ENCODE data around the gene DAP. TPM values are rescaled to one million over a fixed set of nuclear protein-coding genes. Genes with fewer than 3 reads are reported as not detected.

Gene DAP
- total RNA-seq, 4 donors from 2014 or later, result 52.0 to 138 (median 111) TPM

DNA sequence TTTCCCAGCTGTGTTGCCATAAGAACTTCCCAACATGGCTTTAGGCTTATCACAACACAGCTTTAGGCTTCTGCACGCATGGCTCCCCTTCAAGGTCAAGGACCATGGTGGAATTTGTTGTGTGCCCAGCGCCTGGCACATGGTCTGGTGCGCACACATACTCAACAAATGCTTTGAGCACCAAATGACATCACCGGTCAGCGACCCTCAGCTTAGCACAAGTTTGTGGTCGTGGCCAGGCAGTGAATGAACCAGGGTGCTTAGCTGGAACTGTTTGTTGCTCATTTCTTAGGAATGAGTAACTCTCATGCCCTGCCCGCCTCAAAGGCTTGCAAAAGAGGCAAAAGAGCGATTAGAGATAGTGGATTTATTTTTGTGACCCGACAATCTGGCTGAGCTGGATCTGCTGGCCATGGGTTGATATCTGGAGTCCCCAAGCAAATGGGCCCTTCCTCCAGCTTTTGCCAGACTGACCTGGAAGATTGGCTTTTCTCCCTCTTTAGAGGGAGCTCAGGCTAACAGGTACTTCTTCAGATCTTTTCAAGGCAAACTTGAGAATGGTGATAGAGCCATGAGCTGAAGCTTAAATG lies 58.9 kb downstream of the DAP start:
- H3K4me3 ChIP-seq, result no peak overlapping the region
- no peak for DNase-seq
- no peaks in the 10 kb centered on the region for H3K36me3 ChIP-seq
- H3K27ac ChIP-seq, result peak overlapping the region in 1 of 4 donors; percentile 18
- H3K27me3 ChIP-seq, result no peaks in the 10 kb centered on the region
- no peak for TF ChIP-seq POLR2A (IDR thresholded peaks at IDR 0.05)
- TF ChIP-seq, protein P1, sequence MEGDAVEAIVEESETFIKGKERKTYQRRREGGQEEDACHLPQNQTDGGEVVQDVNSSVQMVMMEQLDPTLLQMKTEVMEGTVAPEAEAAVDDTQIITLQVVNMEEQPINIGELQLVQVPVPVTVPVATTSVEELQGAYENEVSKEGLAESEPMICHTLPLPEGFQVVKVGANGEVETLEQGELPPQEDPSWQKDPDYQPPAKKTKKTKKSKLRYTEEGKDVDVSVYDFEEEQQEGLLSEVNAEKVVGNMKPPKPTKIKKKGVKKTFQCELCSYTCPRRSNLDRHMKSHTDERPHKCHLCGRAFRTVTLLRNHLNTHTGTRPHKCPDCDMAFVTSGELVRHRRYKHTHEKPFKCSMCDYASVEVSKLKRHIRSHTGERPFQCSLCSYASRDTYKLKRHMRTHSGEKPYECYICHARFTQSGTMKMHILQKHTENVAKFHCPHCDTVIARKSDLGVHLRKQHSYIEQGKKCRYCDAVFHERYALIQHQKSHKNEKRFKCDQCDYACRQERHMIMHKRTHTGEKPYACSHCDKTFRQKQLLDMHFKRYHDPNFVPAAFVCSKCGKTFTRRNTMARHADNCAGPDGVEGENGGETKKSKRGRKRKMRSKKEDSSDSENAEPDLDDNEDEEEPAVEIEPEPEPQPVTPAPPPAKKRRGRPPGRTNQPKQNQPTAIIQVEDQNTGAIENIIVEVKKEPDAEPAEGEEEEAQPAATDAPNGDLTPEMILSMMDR (IDR thresholded peaks at IDR 0.05), result no peak
- H3K4me1 ChIP-seq, result peaks cover 0 to 20% (median 6%) of the 10 kb centered on the region in 4 donors
- no peaks in the 10 kb centered on the region for H3K9me3 ChIP-seq

GRCh38 chr5:10701567-10702039 lies 59.4 kb downstream of the DAP start:
- DNase-seq, result no peak
- Histone ChIP-seq H3K4me1 (peaks cover 0 to 20% (median 6%) of the 10 kb centered on the region in 4 donors), H3K27ac (peak overlapping the region in 1 of 4 donors; percentile 18), H3K36me3 (no peaks in the 10 kb centered on the region), H3K9me3 (no peaks in the 10 kb centered on the region), H3K27me3 (no peaks in the 10 kb centered on the region), H3K4me3 (no peak overlapping the region)
- TF ChIP-seq, protein P1 (IDR thresholded peaks at IDR 0.05), result peak in 5 of 6 experiments; percentile 27 to 74 (median 34)
- TF ChIP-seq POLR2A (IDR thresholded peaks at IDR 0.05), result no peak

DNA sequence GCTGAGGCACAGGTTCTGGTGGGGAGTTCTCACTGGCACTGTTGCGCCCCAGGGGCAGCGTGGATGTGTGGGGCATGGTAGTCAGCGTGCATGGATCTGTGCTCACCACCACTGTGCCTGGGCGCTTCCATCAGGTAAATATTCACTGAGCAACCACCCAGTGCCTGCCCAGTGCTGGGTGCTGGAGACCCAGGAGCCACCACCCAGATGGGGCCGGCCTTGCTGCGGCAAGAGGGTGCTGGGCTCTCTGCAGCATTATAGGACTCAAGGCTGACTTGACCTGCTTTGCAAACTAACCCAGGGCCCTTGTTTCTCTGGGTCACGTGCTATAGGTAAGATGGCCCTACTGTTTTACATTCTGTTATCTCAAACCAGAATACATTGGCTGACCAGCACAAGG lies 60.5 kb downstream of the DAP start:
- TF ChIP-seq POLR2A (IDR thresholded peaks at IDR 0.05), result no peak
- TF ChIP-seq, protein P1 (IDR thresholded peaks at IDR 0.05), result no peak
- no peaks in the 10 kb centered on the region for H3K27me3 ChIP-seq
- peak overlapping the region in 1 of 4 donors; percentile 52 for H3K27ac ChIP-seq
- no peaks in the 10 kb centered on the region for H3K36me3 ChIP-seq
- no peaks in the 10 kb centered on the region for H3K9me3 ChIP-seq
- H3K4me1 ChIP-seq, result peaks cover 0 to 20% (median 6%) of the 10 kb centered on the region in 4 donors
- DNase-seq, result no peak
- H3K4me3 ChIP-seq, result no peak overlapping the region

DNA sequence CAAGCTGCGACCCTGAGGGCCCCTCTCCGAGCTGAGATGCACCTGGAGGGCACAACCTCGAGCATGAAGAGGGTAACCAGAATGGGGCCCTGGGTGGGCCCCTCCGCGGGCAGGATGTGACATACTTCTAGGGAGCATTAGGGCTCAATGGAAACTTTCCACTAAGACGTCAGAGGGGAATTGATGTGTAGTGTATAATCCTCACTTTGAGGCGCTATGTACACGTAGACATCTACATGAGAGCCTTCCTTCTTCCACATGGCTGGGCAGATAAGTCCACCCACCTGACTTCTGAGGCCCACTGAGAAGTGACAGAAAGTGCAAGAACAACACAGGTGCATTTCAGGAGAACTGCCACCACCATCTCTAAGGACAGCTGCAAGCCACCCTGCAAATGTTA lies 61.0 kb downstream of the DAP start:
- Histone ChIP-seq H3K9me3 (no peaks in the 10 kb centered on the region), H3K4me1 (peaks cover 0 to 20% (median 6%) of the 10 kb centered on the region in 4 donors), H3K27ac (peak overlapping the region in 1 of 4 donors; percentile 52), H3K36me3 (no peaks in the 10 kb centered on the region), H3K27me3 (no peaks in the 10 kb centered on the region), H3K4me3 (no peak overlapping the region)
- peak in 1 of 3 donors; percentile 32 for DNase-seq
- TF ChIP-seq POLR2A (IDR thresholded peaks at IDR 0.05), result no peak
- TF ChIP-seq, protein P1 (IDR thresholded peaks at IDR 0.05), result no peak

DNA sequence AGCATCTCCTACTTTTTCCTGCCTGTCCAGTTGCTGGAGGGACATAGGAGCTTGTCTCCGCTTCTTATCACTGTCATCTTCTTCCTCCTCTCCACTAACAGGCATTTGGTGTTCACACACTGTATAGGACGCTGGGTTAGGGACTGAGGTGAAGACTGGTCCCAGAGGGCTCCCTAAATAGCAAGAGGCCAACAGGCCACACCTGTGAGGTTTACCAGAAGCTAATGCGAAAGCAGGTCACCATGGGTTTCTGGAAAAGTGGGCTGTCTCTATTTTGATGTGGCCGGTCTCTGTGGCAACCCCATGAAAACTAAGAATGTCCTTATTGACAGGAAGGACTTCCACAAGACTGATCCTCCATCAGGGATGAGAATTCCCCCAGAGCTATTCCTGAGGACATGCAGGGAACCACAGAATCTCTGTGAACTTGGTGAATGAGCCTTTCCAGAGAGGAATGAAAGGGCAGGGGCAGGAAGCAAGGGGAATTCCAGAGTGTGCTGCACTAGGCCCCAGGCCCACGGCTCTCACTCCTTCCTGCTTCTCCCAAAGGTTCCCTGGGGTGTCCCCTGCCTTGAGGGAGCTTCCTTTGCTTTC lies 61.7 kb downstream of the DAP start:
- Histone ChIP-seq H3K4me1 (peaks cover 0 to 14% (median 6%) of the 10 kb centered on the region in 4 donors), H3K9me3 (no peaks in the 10 kb centered on the region), H3K36me3 (no peaks in the 10 kb centered on the region), H3K4me3 (no peak overlapping the region), H3K27me3 (no peaks in the 10 kb centered on the region), H3K27ac (peak overlapping the region in 1 of 4 donors; percentile 38)
- TF ChIP-seq POLR2A (IDR thresholded peaks at IDR 0.05), result no peak
- DNase-seq, result no peak

Measured in Peyer's patch (tissue), 4 donors.